NCI-H226 (cell line): Measurements from ENCODE around the gene TCOF1.

Experiments
- DNase-seq: peaks from one replicate; pipeline ENCODE4 v3.0.0-alpha.2; 2015

TCOF1 gene

DNA sequence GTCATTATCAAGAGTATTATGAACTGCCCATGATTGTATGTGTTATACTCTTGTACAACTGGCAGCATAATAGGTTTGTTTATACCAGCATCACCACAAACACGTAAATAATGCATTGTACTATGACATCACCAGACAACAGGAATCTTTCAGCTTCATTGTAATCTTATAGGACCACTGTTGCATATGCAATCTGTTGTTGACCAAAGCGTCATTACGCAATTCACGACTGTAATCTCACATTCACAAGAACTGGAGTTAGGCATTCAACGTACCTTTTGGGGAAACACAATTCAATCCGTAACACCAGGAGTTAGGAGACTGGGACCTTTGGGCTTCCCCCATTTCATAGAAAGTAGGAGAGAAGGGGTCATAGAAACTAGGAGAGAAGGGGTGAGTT lies 34.4 kb upstream of the TCOF1 start:
- DNase-seq: peak; percentile 55

DNA sequence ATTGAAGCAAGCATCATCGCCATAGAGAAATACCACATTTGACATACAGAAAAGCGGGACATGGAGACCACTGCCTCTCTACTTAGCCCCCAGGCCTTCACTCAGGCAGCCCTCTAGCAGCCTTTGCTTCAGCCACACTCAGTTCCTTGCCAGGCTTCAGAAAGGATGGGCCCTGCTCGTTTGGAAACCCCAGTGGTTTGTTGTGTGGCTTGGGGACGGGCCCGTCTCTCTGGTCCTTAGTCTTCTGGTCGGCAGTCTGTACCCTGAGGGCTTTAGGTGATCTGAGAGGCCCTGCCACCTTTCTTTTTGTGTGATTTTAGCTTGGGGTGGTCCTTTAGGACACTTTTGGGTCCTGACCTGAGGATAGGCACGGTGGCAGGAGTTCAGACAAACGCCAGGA lies 33.7 kb upstream of the TCOF1 start:
- DNase-seq: no peak

DNA sequence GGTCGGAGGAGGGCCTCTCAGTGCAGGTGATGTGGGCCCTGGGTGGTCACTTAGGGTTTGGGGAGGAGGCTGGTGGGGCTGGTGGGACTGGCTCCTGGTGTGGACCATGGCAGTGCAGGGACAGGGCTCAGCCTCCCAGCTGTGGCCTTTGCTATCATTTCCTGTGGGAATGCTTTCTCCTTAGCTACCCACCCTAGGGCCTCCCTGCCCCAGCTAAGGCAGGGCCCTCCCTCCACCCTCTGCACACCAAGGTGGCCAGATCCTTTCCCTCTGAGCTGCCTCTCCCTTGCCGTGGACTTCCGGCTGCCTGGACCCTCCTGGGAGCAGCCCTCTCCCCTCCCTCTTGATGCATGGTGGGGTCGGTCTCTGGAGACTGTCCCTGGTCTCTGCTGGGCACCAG lies 32.1 kb upstream of the TCOF1 start:
- DNase-seq: no peak

DNA sequence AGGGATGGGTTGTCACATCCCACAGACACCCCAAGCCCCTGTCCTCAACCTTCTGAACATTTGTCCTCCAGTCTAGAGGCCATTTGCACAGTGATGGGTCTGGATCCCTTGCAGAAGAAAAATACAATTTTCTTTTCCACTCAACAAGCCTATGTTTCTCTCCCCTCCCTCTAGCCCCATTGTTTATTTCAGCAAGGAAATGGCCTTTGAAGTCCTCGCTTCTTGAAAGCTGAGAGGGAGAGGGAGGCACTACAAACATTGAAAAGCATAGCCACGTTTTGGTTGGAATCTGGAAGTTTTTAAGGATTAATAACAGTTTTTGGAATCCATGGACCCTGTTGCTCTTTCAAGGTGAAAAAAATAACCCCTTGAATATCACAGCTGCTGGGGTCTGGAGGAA lies 30.8 kb upstream of the TCOF1 start:
- no peak for DNase-seq

DNA sequence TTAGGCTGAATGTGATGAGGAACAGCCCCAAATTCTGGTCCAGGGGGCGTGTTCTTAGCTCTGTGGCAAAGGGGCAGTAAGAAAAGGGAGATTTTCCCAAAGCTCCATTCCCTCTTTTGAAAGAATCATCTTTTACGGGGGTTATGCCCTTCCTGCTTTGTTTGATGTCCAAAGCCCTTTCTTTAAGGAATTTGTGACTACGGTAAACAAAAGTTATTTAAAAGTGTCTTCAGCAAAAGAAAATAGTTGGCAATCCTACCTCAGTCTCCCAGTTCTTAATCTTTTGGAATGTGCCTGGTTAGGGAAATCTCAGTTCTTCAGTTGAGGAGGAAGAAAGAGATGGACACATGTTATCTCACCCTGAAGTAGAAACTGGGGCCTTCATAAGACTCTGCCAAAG lies 30.4 kb upstream of the TCOF1 start:
- DNase-seq: no peak

DNA sequence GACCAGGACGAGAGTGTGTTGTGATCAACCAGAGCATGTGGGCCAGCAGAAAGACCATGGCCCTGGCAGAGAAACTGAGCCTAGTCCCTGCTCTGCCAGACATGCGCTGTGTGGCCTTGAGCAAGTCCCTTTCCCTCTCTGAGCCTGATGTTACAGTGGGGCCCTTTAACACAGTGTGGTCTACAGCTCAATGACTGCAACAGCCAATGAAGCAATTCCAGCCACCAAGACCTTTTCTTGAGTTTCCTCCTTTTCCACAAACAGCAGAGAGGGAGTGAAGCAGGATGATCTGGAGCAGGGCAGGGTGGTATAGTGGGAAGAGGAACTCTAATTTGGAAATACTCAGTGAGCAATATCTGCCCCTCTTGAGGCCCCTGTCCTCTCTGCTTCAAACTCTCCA lies 29.0 kb upstream of the TCOF1 start:
- no peak for DNase-seq

DNA sequence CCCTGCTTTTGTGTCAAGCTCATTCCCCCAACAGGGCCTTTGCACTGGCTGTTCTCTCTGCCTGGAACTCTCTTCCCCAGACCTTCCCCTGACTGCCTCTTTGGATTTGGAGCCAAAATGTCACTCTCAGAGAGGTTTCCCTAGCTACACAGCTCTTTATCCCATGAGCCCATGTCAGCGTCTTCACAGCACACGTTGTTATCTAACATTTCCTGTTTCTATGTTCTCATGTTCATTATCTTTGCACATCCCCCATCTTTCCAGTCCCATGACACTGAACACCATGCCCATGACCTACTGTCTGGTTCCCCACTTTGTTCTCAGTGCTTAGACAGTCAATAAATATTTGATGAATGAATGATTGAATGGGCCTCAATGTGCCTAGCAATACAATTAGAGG lies 28.5 kb upstream of the TCOF1 start:
- DNase-seq: no peak

DNA sequence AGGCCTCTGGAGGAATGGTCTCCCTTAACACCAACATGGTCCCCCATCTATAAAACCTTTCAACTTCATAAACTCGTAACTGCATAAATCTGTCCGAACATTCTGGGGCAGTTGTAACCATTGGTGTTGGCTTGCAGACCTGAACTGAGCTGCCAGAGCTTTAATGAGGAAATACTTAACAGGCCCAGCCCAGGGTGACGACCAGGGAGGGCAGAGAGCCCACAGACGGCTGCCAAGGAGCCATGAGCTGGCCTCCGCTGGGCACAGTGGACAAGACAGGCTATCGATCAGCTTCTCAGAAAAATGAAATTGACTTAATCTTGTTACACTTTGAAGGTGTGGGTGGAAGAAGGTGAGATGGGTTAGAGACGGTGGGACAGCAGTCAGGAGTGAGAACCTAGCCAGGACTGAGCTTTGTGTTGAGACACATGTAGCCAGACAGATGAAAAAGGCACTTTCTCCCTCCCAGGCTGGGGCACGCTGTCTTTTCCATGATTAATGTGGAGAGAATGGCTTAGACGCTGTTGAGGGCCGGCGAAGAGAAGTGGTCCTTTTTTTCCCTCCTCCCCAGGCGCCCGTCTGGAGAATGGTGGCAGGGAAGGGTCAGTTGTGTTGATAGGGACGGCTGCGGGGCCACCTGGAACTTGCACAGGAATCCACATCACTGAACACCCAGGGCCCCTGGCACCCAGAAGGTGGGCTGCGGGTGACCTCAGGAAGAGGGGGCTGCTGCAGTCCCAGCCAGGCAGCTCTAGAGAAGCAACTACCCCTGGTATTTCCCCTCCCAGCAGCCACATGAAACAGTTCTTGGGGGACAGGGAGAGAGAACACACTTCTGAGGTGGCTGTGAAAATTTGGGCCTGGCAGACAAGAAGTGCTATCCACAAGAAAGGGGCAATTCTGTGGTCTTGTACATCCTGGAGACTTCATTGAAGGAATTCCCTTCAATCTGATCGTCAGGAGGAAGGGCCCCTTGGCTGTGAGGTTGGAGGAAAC lies 27.3 kb upstream of the TCOF1 start:
- DNase-seq: no peak

DNA sequence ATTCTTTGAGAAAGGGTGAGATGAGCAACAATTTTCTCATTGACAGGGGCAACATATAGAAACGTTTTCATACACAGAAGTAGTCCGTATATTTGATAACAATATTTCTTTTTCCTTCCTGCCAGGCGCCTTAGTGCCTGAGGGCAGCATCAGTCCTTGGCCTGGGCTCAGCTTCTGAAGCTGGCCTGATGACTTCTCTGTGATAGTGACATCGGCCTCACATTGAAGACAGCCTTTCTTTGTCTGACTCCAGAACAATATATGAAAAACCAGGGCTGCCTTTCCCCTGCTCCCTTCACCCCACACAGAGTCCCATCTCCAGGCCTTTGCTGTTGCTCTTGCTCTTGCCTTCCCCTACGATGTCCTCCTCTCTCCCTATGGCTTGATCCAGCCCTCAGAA lies 24.1 kb upstream of the TCOF1 start:
- DNase-seq: no peak

DNA sequence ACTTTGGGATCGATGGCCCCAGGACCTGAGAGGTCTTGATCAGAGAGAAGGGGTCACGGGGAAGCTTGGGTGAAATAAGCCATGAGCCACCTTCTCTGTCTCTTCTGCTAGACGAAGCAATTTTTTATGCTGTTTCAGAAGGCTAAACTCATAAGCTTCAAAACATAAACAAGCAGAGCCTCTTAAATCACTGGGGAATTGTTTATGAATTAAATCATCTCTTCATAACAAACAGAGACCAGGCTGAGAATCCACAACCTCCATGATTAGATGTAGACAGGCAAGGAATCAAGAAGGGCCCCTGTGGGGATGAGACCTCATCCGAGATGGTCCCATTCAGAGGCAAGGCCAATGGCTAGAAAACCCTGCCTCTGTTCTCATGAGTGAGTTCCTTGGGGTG lies 21.7 kb upstream of the TCOF1 start:
- no peak for DNase-seq

DNA sequence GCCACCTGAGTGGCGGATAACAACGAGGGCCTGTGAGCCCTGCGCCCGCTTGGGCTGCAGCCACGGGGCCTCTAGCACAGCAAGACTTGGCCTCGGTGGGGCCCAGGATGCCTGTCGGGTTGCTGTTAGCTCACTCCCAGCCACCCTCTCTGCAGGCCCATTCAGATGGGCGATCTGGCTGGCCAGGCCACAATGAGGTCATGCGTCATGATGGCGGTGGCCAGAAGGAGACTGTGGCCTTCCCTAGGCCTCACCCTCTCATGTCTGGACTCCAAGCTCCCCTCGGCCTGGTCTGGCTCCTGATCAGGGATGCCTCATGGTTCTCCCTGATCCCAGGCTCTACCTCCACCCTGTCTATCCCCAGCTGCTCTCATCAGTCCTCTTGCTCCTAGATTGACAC lies 19.0 kb upstream of the TCOF1 start:
- no peak for DNase-seq

DNA sequence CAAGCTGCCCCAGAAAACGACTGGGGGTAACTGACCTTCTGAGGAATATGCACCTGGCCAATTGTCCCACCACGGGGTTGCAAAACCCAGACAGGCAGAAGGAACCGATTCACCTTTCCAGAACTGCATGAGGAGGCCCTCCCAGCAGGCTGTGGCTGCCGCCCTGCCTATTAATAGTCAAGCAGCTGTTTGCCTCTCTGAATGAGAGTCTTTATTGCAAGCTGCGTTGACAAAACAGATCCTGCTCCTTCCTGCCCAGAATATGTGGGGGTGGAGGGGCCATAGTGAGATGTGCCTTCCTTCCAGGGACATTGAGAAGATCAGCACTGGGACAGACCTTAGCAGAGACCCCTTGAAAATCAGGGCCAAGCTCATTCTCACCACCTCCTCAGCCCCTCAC lies 18.3 kb upstream of the TCOF1 start:
- DNase-seq: no peak

DNA sequence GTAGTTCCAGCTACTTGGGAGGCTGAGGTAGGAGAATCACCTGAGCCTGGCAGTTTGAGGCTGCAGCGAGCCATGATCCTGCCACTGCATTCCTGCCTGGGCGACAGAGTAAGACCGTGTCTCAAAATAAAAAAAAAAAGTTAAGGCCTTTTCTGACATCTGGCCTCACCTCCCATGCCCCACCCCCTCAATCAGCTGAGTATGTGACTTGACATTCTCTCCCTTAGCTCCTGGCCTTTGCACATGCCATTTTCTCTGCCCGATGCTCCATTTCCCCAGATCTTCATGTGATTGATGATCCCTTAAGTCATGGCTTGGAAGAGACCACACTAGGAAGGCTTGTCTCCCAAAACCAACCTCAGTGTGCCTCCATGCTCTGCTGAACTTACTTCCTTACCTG lies 17.7 kb upstream of the TCOF1 start:
- DNase-seq: no peak

DNA sequence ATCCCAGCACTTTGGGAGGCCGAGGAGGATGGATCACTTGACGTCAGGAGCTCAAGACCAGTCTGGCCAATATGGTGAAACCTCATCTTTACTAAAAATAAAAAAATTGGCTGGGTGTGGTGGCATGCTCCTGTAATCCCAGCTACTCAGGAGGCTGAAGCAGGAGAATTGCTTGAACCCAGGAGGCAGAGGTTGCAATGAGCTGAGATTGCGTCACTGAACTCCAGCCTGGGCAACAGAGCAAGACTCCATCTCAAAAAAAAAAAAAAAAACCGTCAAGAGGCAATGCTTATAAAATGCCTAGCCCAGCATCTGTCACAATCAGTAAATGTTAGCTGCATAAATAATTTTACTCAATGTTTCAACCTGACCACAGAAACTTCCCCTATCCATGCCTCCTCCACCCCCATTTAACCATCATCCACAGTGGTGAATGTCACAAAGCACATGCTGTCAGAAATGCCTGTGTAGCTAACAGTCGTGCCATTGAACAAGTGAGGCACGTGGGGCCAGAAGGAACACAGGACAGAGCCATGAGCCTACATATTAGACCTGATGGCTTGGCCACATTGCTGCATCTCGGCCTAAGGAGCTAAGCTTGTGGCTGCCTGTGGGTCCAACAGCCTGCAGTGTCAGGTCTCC lies 16.8 kb upstream of the TCOF1 start:
- no peak for DNase-seq

DNA sequence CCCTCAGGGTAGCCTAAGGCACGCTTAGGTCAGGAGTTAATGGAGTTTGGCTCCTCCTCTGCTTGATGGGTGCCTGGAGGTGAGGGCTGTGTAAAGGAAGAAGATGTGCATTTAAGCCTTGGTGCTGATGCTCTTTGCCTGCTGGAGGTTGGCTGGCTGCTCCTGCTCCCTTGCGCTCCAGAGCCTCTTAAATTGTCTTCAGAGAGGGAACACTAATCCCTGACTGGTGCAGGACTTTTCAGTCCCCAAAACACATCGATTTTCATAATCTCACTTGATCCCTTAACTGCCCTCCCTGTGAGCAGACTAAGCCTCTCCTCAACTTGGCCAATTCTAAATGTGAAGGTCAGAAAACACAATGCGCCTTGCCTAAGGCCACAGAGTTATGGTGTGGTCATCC lies 16.2 kb upstream of the TCOF1 start:
- DNase-seq: no peak

DNA sequence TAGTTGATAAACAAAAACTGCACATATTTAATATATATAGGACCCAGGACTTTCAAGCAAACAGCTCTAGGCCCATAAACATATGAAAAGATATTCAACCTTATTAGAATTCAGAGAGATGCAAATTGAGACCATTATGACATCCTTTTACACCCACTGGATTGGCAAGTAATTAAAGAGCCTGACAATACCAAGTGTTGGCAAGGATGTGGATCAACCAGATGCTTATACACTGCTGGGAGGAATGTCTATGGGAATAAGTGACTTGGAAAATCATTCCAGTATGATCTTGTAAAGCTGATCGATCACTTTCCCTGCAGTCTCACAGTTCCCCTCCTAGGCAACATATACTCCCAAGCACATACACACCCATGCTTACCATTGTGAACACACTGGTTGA lies 15.5 kb upstream of the TCOF1 start:
- DNase-seq: no peak

DNA sequence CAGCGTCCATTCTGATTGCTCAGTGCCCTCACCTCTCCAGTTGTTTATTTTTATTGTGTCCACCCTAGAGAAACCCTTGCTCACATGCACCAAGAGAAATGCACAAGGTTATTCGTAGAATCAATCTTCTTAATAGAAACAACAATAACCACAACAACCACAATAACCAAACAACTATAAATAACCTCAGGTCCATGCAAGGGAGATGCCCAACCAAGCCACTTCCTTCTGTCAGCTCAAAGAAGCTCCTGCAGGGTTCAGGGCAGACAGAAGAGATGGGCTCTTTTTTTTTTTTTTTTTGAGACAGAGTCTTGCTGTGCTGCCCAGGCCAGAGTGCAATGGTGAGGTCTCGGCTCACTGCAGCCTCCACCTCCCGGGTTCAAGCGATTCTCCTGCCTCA lies 14.9 kb upstream of the TCOF1 start:
- DNase-seq: no peak

DNA sequence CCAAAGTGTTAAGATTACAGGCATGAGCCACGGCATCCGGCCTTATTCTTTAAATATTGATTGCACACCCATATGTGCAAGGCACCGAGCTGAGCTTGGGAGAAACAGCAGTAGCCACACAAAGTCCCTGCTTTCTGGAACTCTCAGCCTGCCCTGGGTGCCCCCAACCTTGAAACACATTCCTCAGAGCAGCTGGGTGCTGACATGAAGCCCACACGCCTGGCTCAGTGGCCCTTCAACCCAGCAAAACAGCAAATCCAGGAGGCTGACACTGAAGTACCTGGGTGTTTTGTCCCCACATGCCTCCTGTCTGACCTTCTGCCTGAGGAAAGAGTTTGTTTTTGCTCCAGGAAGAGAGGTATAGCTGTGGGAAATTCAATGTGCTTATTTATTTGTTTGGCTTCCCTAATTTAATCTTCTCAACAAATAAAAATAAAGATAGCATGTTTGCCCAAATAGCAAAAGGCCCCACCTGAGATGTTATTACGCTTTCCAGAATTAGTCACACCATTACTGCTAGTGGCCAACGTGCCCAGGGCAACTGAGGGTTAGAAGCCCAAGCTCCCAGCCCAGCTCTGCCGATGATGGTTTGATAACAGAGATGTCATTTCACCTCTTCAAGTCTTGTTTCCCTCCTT lies 13.4 kb upstream of the TCOF1 start:
- DNase-seq: no peak

DNA sequence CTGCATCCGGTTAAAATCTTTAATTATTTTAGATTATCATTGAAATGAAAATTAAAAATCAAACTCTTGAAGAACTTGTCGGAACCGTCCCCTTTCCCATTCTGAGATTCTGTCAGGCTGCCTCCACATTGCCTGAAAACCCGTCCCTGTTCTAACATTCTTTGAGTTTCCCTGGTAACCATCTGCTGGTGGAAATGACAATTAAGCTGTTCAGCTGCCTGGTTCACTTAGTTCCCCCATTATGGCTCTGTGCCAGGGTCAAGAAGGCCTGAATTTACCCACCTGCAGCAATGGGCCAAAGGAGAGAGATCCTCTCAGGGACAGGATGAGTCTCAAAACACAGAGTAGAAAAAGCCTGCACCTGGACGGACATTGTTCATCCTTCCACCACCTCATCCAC lies 11.8 kb upstream of the TCOF1 start:
- DNase-seq: no peak

DNA sequence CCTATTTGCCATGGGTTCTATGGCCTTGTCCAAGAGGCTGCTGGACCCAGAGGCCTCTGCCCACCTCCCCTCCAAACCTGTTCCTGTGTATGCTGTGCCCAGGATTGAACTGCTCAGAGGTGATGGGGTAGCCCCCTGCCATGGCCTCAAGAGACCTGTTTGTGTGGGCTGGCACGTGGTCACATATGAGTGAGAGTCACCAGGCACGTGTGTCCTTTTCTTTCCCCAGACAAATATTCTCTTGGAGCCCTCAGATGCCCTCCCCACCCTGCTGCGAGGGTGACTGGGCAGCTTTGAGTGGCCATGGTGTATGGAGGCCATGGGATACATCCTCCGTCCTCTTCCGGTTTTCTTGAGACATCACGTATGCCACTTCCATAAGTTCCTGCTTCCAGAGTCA lies 10.9 kb upstream of the TCOF1 start:
- no peak for DNase-seq

DNA sequence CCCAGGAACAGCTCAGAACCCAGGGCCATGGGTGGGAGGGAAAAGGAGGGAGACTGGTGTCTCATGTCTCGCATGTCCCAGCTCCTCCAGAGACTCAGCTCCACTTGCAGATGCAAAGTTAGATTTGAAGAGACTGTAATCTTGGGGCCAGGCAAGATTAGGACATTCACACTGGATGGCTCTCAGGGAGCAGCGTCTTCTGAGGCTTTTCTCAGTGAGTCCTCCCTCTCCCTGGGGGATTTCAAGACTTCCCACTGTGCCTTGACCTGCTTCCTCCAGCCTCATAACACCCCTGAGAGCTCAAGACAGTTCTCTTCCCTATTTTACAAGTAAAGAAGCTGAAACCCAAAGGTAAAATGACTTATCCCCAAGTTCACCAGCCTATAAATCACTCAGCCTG lies 10.5 kb upstream of the TCOF1 start:
- DNase-seq: no peak

DNA sequence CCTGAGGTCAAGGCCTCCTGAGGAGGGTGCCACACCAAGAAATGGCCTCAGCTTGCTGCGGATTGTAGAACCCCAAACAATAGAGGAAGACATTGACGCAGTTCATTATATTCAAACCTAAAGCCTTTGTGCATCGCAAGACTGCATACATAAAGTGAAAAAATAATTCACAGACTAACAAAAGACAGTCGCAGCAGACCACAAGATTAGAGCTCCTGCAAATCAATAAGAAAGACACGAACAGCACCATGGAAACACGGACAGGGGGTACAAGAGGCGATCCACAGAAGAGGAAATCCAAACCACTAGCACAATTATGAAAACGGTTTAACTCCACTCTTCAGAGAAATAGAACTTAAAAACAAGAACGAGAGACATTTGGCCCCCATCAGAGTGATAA lies 10.0 kb upstream of the TCOF1 start:
- no peak for DNase-seq

DNA sequence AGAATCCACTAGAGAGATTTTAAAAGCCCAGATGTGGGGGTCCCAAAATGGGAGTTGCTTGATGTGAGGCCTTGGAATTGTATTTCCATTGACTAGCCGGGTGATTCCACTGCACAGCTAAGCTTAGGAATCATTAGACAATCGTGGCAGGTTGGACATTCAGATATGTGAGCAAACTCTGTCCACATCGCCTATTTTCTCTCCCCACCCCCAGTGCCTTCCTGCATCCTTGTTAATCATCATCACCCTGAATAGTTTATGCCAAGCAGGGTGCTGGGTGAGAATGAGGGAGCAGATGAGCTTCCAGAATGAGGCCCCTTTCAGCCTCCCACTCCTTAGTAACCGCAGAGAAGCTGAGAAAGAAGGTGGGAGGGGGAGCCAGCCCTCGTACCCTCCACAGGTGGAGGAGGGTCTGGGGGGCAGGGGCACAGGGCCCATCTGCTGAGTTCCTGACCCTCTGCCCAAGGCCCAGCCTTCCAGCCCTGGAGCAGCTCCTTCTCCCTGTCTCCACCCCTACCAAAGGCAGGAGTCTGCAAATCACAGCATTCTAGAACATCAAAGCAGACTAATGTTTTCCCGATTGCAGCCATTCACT lies 7.7 kb upstream of the TCOF1 start:
- no peak for DNase-seq
